Glutamatergic neuron (in vitro differentiated cells): ENCODE results near the gene AICDA. TPM values are rescaled to one million over a fixed set of nuclear protein-coding genes. Genes with fewer than 3 reads are reported as not detected.

Experiments used
- DNase-seq: peaks from one replicate; pipeline ENCODE4 v3.0.0; 2022
- H3K27ac Mint-ChIP-seq: one replicate; pipeline ENCODE4 v1.8.0; 2020; ENCODE audit warnings: mild to moderate bottlenecking, mixed read lengths, inconsistent platforms; ENCODE audit not compliant: unreplicated experiment
- H3K27me3 Mint-ChIP-seq: one replicate; pipeline ENCODE4 v1.8.0; 2020; ENCODE audit warnings: mild to moderate bottlenecking, moderate library complexity, mixed read lengths, inconsistent platforms; ENCODE audit not compliant: unreplicated experiment
- H3K36me3 Mint-ChIP-seq: one replicate; pipeline ENCODE4 v1.8.0; 2020; ENCODE audit warnings: mild to moderate bottlenecking, mixed read lengths, inconsistent platforms; ENCODE audit not compliant: unreplicated experiment
- H3K4me1 Mint-ChIP-seq: one replicate; pipeline ENCODE4 v1.8.0; 2020; ENCODE audit warnings: mild to moderate bottlenecking, low read depth, mixed read lengths, inconsistent platforms; ENCODE audit not compliant: unreplicated experiment
- H3K4me3 Mint-ChIP-seq: one replicate; pipeline ENCODE4 v1.8.0; 2020; ENCODE audit warnings: mild to moderate bottlenecking, mixed read lengths, inconsistent platforms; ENCODE audit not compliant: unreplicated experiment
- H3K9me3 Mint-ChIP-seq: one replicate; pipeline ENCODE4 v1.8.0; 2020; ENCODE audit warnings: mild to moderate bottlenecking, moderate library complexity, mixed read lengths, inconsistent platforms; ENCODE audit not compliant: unreplicated experiment
- CTCF ChIP-seq: fragments of 200-600 bp; sonication (generic); IDR thresholded peaks from one replicate; pipeline ENCODE4 v1.5.0; 2021; ENCODE audit not compliant: partially characterized antibody, unreplicated experiment
- total RNA-seq: library from RNA; stranded (reverse); fragmentation: NEBNext Ultra II Directional; extraction: Animal tissue kit (Norgen Biotek cat#: 25700); gene quantifications from one replicate; pipeline ENCODE4 v1.2.1, GENCODE V29; 2021; ENCODE audit not compliant: unreplicated experiment

Gene AICDA
- total RNA-seq, 1 donor from 2014 or later, result not detected

- Mint-ChIP-seq H3K4me3 (no peak overlapping the region), H3K9me3 (peaks cover 3% of the 10 kb centered on the region), H3K27me3 (peaks cover 2% of the 10 kb centered on the region), H3K36me3 (no peaks in the 10 kb centered on the region), H3K27ac (no peak overlapping the region), H3K4me1 (no peaks in the 10 kb centered on the region)
- DNase-seq, result no peak
- no peak for TF ChIP-seq CTCF
Measured at GRCh38 chr12:8603286-8603685, 9.4 kb downstream of the AICDA start.

DNA sequence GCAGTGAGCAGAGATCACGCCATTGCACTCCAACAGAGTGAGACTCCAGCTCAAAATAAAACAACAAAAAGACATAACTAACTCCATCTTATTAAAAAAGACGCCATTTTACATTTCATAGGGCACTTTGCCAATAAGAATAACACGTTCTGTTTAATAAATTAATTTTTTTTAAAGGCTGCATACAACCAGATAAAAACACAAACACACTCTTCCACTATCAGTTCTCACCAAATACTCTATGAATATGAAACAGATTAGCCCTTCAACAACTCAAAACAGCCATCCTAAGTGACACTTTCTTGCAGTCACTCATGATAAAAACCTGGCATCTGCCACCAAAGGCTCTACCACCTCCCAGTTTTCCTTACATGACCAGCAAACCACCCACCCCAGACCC, 16.1 kb downstream of the AICDA start:
- Mint-ChIP-seq H3K4me3 (no peak overlapping the region), H3K27ac (no peak overlapping the region), H3K27me3 (no peaks in the 10 kb centered on the region), H3K36me3 (no peaks in the 10 kb centered on the region), H3K9me3 (peaks cover 2% of the 10 kb centered on the region), H3K4me1 (no peaks in the 10 kb centered on the region)
- no peak for DNase-seq
- no peak for TF ChIP-seq CTCF

DNA sequence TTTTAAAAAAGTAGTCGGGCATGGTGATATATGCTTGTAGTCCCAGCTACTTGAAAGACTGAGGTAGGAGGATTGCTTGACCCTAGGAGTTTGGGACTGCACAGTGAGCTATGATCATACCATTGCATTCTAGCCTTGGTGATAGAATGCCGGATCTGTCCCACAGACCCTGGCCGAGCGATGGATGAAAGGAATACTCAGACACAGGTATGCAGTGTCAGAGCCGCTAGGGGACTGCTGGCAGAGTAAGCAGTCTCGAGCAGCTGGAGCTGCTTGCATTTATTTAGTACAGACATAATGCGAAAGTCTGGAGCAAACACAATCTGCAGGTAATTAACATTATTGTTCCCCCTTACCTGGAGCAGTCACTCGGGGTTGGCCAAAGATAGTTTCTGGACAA, 18.6 kb downstream of the AICDA start:
- no peaks in the 10 kb centered on the region for H3K36me3 Mint-ChIP-seq

GRCh38 chr12:8593246-8593645, 19.4 kb downstream of the AICDA start:
- Mint-ChIP-seq H3K27me3 (no peaks in the 10 kb centered on the region), H3K4me3 (no peak overlapping the region), H3K36me3 (no peaks in the 10 kb centered on the region), H3K9me3 (no peaks in the 10 kb centered on the region), H3K27ac (no peak overlapping the region), H3K4me1 (no peaks in the 10 kb centered on the region)
- TF ChIP-seq CTCF, result no peak
- DNase-seq, result no peak

More for the DNA sequence above, 18.6 kb downstream of the AICDA start:
- no peak for TF ChIP-seq CTCF
- H3K4me3 Mint-ChIP-seq, result no peak overlapping the region
- H3K27ac Mint-ChIP-seq, result no peak overlapping the region
- no peaks in the 10 kb centered on the region for H3K27me3 Mint-ChIP-seq
- DNase-seq, result no peak
- H3K4me1 Mint-ChIP-seq, result no peaks in the 10 kb centered on the region
- H3K9me3 Mint-ChIP-seq, result no peaks in the 10 kb centered on the region

- Mint-ChIP-seq H3K9me3 (peaks cover 1% of the 10 kb centered on the region), H3K27me3 (no peaks in the 10 kb centered on the region), H3K4me3 (no peak overlapping the region), H3K27ac (no peak overlapping the region), H3K36me3 (no peaks in the 10 kb centered on the region), H3K4me1 (no peaks in the 10 kb centered on the region)
- DNase-seq, result no peak
- no peak for TF ChIP-seq CTCF
Measured at GRCh38 chr12:8590842-8591545, 21.7 kb downstream of the AICDA start.
